ENCODE results near the gene DOC2A.

DNA sequence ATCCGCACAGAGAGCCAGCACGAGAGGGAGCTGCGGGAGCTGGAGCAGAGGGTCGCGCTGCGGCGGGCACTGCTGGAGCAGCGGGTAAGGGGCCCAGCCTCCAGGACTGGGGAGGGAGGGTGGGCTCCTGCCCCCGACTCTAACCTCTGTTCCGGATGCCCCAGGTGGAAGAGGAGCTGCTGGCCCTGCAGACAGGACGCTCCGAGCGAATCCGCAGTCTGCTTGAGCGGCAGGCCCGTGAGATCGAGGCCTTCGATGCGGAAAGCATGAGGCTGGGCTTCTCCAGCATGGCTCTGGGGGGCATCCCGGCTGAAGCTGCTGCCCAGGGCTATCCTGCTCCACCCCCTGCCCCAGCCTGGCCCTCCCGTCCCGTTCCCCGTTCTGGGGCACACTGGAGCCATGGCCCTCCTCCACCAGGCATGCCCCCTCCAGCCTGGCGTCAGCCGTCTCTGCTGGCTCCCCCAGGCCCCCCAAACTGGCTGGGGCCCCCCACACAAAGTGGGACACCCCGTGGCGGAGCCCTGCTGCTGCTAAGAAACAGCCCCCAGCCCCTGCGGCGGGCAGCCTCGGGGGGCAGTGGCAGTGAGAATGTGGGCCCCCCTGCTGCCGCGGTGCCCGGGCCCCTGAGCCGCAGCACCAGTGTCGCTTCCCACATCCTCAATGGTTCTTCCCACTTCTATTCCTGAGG is 19.8 kb downstream of the DOC2A start:
- TF ChIP-seq, protein P1, sequence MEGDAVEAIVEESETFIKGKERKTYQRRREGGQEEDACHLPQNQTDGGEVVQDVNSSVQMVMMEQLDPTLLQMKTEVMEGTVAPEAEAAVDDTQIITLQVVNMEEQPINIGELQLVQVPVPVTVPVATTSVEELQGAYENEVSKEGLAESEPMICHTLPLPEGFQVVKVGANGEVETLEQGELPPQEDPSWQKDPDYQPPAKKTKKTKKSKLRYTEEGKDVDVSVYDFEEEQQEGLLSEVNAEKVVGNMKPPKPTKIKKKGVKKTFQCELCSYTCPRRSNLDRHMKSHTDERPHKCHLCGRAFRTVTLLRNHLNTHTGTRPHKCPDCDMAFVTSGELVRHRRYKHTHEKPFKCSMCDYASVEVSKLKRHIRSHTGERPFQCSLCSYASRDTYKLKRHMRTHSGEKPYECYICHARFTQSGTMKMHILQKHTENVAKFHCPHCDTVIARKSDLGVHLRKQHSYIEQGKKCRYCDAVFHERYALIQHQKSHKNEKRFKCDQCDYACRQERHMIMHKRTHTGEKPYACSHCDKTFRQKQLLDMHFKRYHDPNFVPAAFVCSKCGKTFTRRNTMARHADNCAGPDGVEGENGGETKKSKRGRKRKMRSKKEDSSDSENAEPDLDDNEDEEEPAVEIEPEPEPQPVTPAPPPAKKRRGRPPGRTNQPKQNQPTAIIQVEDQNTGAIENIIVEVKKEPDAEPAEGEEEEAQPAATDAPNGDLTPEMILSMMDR (IDR thresholded peaks at IDR 0.05): no peak
- no peak for TF ChIP-seq POLR2AphosphoS5 (IDR thresholded peaks at IDR 0.05)
